NCI-H446 treated with DMSO at 0.1 percent for 48 hours (cell line): ENCODE measurements around the gene DAB1.
"Not testable (repeated sequence)": the region's sequence is repeated elsewhere in the genome, so short reads cannot be mapped to it uniquely, and the experiment has no call there.

Source experiments
- DNase-seq: peaks from one replicate; lab custom pipeline; 2025; lab: John Stamatoyannopoulos, UW

Gene DAB1

GRCh38 chr1:57360846-57361407 is 62.9 kb downstream of the DAB1 start:
- DNase-seq, result no peak

GRCh38 chr1:57357462-57357861 is 66.4 kb downstream of the DAB1 start:
- DNase-seq, result no peak

GRCh38 chr1:57353654-57354053 is 70.2 kb downstream of the DAB1 start:
- DNase-seq, result no peak

GRCh38 chr1:57350610-57351009 is 73.2 kb downstream of the DAB1 start:
- DNase-seq, result no peak

GRCh38 chr1:57348921-57349320 is 74.9 kb downstream of the DAB1 start:
- DNase-seq, result no peak

- DNase-seq, result no peak
Measured at GRCh38 chr1:57345916-57346315, 77.9 kb downstream of the DAB1 start.

- DNase-seq, result no peak
Measured at GRCh38 chr1:57344265-57344664, 79.6 kb downstream of the DAB1 start.

- DNase-seq, result not testable (repeated sequence)
Measured at GRCh38 chr1:57343298-57343915, 80.5 kb downstream of the DAB1 start.

GRCh38 chr1:57341721-57342120 is 82.1 kb downstream of the DAB1 start:
- no peak for DNase-seq

GRCh38 chr1:57340334-57341070 is 83.4 kb downstream of the DAB1 start:
- no peak for DNase-seq

GRCh38 chr1:57337623-57338022 is 86.2 kb downstream of the DAB1 start:
- DNase-seq, result no peak

GRCh38 chr1:57336793-57337192 is 87.1 kb downstream of the DAB1 start:
- DNase-seq, result no peak

- DNase-seq, result no peak
Measured at GRCh38 chr1:57331620-57332019, 92.2 kb downstream of the DAB1 start.

- no peak for DNase-seq
Measured at GRCh38 chr1:57329937-57330336, 93.9 kb downstream of the DAB1 start.

- no peak for DNase-seq
Measured at GRCh38 chr1:57329001-57329527, 94.8 kb downstream of the DAB1 start.

- no peak for DNase-seq
Measured at GRCh38 chr1:57327946-57328345, 95.9 kb downstream of the DAB1 start.

- DNase-seq, result peak; percentile 57
Measured at GRCh38 chr1:57327336-57327735, 96.5 kb downstream of the DAB1 start.

GRCh38 chr1:57325536-57325935 is 98.3 kb downstream of the DAB1 start:
- no peak for DNase-seq

GRCh38 chr1:57325117-57325516 is 98.7 kb downstream of the DAB1 start:
- no peak for DNase-seq

- no peak for DNase-seq
Measured at GRCh38 chr1:57324388-57324787, 99.5 kb downstream of the DAB1 start.

GRCh38 chr1:57321776-57322175 is 102.1 kb downstream of the DAB1 start:
- peak; percentile 28 for DNase-seq

GRCh38 chr1:57319791-57320190 is 104.1 kb downstream of the DAB1 start:
- DNase-seq, result no peak

- DNase-seq, result no peak
Measured at GRCh38 chr1:57319165-57319564, 104.7 kb downstream of the DAB1 start.
